ENCODE results near the gene ACCS. TPM values are rescaled to one million over a fixed set of nuclear protein-coding genes. Genes with fewer than 3 reads are reported as not detected.

The ACCS gene
- total and polyA plus RNA-seq, 9 of the 15 experiments (the other 6 are each of a cell fraction or from before 2014, with no cell fraction given): 4.2 to 25.9 (median 16.3) TPM

DNA sequence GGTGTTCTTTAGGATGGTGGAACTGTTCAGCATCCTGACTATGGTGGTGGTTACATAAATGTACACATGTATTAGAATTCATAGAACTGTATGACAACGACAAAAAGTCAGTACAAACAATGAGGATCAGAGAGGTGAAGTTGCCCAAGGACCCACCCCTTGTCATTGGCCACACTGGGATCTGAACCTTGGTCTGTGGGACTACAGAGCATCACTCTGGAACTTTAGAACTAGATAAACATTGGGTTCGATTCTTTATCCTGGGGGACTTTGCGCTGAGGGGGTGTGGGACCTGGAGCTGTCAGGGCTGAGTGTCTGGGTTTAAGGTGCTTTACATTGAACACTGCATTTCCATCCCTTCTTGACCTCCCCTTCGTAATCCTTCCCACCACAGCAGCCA, 16.6 kb downstream of the ACCS start:
- Histone ChIP-seq H4K20me1 (replicated peaks; ENCODE audit: control insufficient read depth, insufficient read depth, low read length) (no peaks in the 10 kb centered on the region), H3K4me1 (replicated peaks in 1 of 2; ENCODE audit: control insufficient read depth in 2 of 2, insufficient read depth in 2 of 2, low read length in 2 of 2) (no peaks in the 10 kb centered on the region), H3K27ac (ENCODE audit: extremely low read depth, low read depth, low read length) (no peak overlapping the region), H3K9ac (ENCODE audit: insufficient read depth in 1 of 2, low read depth in 2 of 2, low read length in 2 of 2) (no peak overlapping the region), H3K36me3 (ENCODE audit: control insufficient read depth, insufficient read depth, low read length) (peaks cover 2% of the 10 kb centered on the region; the same call in 1 of the 3 replicates), H3K4me3 (no peak overlapping the region), H3K9me3 (replicated peaks; ENCODE audit: control insufficient read depth, insufficient read depth, low read depth, low read length) (no peaks in the 10 kb centered on the region), H2AFZ (ENCODE audit: low read depth, low read length) (no peak overlapping the region), H3K27me3 (ENCODE audit: control insufficient read depth in 2 of 2, insufficient read depth in 2 of 2, low read length in 2 of 2) (no peaks in the 10 kb centered on the region), H3K4me2 (ENCODE audit: insufficient read depth, low read length) (no peak overlapping the region), H3K9me1 (ENCODE audit: control insufficient read depth, insufficient read depth, low read length) (no peaks in the 10 kb centered on the region), H3K79me2 (ENCODE audit: control insufficient read depth, insufficient read depth, low read length) (no peaks in the 10 kb centered on the region)
- intact Hi-C loops (cut with micrococcal nuclease): no loop called here
- TF ChIP-seq TCF7 (IDR thresholded peaks at IDR 0.05; ENCODE audit: borderline replicate concordance) (no peak), ESRRB (CRISPR knock-in tag; IDR thresholded peaks at IDR 0.05; ENCODE audit: borderline replicate concordance) (no peak), CC2D1A (IDR thresholded peaks at IDR 0.05) (no peak), PHF21A (IDR thresholded peaks at IDR 0.05; ENCODE audit: borderline replicate concordance, low read depth) (no peak), ZNF436 (CRISPR knock-in tag; IDR thresholded peaks at IDR 0.05) (no peak), ZNF76 (CRISPR knock-in tag; IDR thresholded peaks at IDR 0.05; ENCODE audit: borderline replicate concordance) (no peak), SRF (CRISPR knock-in tag; IDR thresholded peaks at IDR 0.05) (no peak), HCFC1 (IDR thresholded peaks at IDR 0.05; ENCODE audit: low read depth, low read length) (no peak), NFE2 (IDR thresholded peaks at IDR 0.05; ENCODE audit: low read depth) (no peak), PML (IDR thresholded peaks at IDR 0.05; ENCODE audit: low read length) (no peak), GTF2E2 (tag; IDR thresholded peaks at IDR 0.05) (no peak), KHSRP (IDR thresholded peaks at IDR 0.05) (no peak), TRIM28 (IDR thresholded peaks at IDR 0.05) (no peak), NCOA6 (IDR thresholded peaks at IDR 0.05) (no peak), BRF1 (IDR thresholded peaks at IDR 0.05; ENCODE audit: borderline replicate concordance, extremely low read depth, insufficient read length) (no peak)
- TF ChIP-seq, protein P1, sequence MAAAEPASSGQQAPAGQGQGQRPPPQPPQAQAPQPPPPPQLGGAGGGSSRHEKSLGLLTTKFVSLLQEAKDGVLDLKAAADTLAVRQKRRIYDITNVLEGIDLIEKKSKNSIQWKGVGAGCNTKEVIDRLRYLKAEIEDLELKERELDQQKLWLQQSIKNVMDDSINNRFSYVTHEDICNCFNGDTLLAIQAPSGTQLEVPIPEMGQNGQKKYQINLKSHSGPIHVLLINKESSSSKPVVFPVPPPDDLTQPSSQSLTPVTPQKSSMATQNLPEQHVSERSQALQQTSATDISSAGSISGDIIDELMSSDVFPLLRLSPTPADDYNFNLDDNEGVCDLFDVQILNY (CRISPR knock-in tag; IDR thresholded peaks at IDR 0.05): no peak
- TF ChIP-seq, protein P2, sequence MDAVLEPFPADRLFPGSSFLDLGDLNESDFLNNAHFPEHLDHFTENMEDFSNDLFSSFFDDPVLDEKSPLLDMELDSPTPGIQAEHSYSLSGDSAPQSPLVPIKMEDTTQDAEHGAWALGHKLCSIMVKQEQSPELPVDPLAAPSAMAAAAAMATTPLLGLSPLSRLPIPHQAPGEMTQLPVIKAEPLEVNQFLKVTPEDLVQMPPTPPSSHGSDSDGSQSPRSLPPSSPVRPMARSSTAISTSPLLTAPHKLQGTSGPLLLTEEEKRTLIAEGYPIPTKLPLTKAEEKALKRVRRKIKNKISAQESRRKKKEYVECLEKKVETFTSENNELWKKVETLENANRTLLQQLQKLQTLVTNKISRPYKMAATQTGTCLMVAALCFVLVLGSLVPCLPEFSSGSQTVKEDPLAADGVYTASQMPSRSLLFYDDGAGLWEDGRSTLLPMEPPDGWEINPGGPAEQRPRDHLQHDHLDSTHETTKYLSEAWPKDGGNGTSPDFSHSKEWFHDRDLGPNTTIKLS (IDR thresholded peaks at IDR 0.05; ENCODE audit: borderline replicate concordance, low read depth): no peak
- CTCF ChIA-PET (ENCODE audit: low intra/inter-chr PET ratio): no interaction called here
- no TSS peak for BruUV-seq (replicated peaks)
- in situ Hi-C loops (cut with MboI): no loop called here
- DNase-seq (ENCODE audit: extremely low read depth in 1 of 4, low spot score in 3 of 4) (no peak), ATAC-seq (no peak), FAIRE-seq (no peak)
- POLR2A ChIA-PET: interaction anchor here (1.1 kb wide), 1 partner anchor 9 kb away, joined by 3 read pairs; no protein-coding TSS in a partner anchor
- WGBS (ENCODE audit: insufficient coverage, low coverage, missing lambda C conversion rate): 46% methylated on average over 4 of the region's 4 CpGs
